NOMO-1 treated with dmso at 0.1 percent for 144 hours (cell line): ENCODE data around the gene ANKS1B.

Source experiments
- DNase-seq: peaks from one replicate; lab custom pipeline; 2025; ENCODE audit not compliant: unreplicated experiment; lab: John Stamatoyannopoulos, UW

The ANKS1B gene

GRCh38 chr12:99486277-99486676 lies 498.5 kb downstream of the ANKS1B start:
- no peak for DNase-seq

- DNase-seq = no peak
These were observed 505.6 kb downstream of the ANKS1B start for GRCh38 chr12:99479149-99479548.

DNA sequence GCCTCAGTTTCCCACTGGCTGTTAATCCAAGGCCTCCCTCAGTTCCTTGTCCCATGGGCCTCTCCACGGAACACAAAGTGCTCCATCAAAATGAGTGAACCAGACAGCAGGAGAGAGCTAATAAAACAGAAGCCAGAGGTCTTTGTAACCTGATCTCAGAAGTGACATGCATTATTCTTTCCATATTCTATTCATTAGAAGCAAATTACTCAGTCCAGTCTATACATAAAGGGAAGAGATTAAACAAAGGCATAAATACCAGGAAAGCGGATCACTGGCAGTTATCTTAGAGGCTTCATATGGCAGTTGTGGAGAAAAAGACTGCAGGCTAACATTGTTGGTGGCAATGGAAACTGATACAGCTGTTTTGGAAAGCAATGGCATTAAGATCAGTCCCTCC lies 507.8 kb downstream of the ANKS1B start:
- DNase-seq = no peak

DNA sequence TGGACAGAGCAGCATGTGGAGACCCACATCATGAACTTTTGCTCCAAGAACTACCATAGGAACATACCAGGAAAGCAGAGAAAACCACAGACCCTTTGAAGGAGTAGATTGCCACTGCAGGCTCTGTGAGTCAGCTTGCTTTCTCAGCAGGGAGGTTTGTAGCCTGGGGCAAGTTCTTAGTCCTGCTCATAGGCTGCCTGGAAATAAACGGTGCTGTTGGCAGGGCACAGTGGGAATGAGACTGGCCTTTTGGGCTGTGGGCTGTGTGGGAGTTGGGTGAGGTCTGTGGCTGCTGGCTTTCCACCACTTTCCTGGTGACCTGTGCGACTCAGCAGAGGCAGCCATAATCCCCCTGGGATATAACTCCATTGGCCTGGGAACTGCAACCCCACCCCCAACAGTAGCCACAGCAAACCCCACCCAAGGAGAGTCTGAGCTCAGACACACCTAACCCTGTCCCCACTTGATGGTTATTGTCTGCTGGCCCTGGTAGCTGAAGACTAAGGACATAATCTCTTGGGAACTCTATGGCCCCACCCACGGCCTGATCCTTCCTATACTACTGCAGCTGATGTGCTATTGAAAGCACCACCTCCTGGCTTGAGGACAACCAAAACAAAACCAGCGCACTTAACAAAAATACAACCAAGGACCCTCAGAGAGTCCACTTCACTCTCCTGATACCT lies 529.2 kb downstream of the ANKS1B start:
- no peak for DNase-seq

DNA sequence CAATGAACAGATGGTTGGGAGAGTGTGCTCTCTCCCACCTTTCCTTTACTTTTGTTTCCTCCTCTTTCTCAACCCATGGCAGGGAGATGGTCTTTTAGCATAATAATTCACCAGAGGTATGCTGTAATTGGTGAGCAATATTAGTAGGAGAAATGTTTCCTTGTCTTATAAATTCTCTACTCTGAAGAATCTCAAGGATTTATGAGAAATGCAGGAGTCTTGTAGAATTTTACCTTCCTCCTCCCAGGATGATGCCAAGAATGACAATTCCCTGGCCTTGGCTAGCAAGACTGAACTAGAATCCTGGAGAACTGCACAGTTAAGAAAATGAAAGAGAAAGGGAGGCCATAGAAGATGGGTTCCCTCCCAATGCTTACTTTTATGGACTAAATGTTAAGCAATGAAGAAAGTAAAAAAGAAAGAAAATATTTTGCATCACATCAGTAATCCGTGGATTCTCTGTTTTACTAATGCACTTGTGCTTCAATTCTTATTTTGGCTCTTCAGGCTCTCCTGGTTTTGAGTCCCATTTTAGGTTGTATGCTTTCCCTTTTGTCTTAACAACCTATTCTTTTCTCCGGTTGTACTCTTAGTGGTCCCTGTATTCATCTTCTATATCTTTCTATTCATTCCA lies 530.1 kb downstream of the ANKS1B start:
- no peak for DNase-seq

- no peak for DNase-seq
These were observed 530.7 kb downstream of the ANKS1B start for GRCh38 chr12:99453836-99454538.

- DNase-seq = no peak
These were observed 534.6 kb downstream of the ANKS1B start for GRCh38 chr12:99450036-99450630.

GRCh38 chr12:99444859-99445316 lies 539.8 kb downstream of the ANKS1B start:
- no peak for DNase-seq

DNA sequence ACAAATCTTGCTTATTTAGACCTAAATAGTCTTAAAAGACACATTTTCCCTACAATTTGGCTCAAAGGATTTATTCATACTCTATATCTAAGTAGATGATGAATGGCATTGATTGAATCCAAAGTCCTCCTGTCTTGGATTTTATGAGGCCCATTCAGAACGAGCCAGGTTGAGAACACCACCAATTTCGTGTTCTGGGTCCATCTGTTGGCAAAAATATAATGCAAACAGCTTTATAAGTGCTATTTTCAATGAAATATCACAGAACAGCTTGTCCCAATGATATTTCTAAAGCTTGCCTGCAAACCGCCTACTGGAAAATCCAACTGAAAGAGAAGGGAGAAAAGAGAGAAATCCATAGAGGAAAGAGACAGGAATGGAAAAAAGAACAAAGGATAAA lies 542.0 kb downstream of the ANKS1B start:
- DNase-seq = no peak

DNA sequence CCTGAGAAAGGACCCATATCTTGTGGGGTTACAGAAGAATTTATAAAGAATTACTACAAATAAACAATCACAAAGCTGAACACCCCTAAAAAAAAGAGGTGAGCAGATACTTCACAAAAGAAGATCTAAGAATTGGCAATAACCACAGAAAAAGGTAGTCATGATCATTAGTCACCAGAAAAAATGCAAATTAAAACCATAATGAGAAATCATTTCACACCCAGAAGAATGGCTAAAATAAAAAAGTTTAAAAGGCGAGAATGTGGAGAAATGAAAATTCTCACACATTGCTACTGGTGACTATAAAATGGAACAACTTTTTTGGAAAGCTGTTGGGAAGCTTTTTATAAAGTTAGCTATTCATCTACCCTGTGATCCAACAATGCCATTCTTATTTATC lies 545.3 kb downstream of the ANKS1B start:
- no peak for DNase-seq

DNA sequence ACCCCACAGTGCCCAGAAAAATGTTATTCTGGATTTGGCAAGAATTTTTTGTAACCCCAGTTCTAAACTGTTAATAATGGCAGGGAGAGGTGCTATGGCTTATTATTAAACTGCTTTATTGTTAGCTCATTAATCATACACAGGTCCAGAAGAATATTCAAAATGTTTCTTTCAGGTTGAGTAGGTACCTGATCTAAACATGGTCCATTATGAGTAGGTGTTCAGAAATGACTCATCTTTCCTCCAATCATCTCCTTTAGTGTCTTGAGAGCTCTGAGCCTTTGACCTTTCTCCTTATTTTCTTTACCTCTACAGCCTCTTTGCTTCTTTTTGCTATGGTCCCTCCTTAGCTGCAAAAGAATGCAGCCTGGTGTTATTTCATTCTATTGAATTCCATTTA lies 548.2 kb downstream of the ANKS1B start:
- no peak for DNase-seq

- no peak for DNase-seq
These were observed 549.5 kb downstream of the ANKS1B start for GRCh38 chr12:99435095-99435791.

- DNase-seq = no peak
These were observed 551.6 kb downstream of the ANKS1B start for GRCh38 chr12:99433155-99433554.

- DNase-seq = no peak
These were observed 553.5 kb downstream of the ANKS1B start for GRCh38 chr12:99431203-99431602.

GRCh38 chr12:99427104-99427503 lies 557.6 kb downstream of the ANKS1B start:
- no peak for DNase-seq

- no peak for DNase-seq
These were observed 566.4 kb downstream of the ANKS1B start for GRCh38 chr12:99418379-99418778.

DNA sequence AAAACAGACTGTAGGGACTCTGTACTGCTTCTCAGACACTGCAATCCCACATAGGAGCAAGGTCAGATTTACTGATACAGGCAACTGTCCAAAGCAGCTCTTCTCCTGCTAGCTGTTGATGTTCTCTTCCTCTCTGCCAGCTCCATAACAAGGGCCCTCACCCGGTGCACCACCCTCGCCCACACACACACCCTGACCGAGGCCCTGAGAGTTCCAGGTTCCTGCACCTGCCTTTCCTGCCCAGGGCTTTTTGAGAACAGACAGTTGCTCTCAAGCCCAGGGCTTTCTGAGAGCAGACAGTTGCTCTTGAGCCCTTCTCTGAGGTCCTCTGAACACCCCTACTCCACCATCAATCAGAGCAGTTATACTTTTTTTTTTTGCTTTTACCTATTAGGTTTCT lies 571.0 kb downstream of the ANKS1B start:
- DNase-seq = no peak

- DNase-seq = no peak
These were observed 591.0 kb downstream of the ANKS1B start for GRCh38 chr12:99393763-99394162.

DNA sequence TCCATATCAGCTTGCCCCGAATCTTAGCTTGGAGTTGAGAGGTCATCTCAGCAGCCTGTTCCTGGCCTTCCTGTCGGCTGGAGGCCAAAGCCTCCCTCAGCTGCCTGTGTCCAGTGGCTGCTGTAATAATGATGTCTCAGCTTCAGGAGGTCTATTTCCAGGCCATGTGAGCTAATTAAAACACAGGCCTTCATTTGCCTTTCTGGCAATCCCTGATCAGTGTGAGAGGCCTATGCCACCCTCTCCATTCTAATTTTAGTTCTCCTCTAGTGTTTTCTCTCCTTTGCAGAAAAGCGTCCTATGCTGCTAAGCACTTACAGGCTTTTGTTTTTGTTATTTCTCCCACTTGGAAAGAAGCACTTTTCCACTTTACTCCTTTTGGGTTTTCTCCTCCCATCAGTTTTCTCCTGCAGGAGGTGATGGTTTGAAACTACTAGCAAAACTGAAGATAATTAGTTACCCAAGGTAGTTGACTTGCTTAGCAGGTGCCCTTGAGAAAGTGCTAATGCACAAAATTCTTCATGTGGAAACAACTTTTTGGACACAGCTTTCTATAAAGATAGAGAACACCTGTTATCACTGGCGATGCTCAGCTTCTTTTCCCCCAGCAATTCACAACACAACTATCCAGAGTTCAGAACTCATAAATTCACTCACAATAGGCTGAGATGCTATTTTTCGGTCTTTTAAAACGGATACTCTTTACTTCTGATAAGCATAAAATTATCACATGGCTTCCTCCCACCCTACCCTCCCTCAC lies 592.5 kb downstream of the ANKS1B start:
- DNase-seq = no peak

GRCh38 chr12:99390707-99391106 lies 594.0 kb downstream of the ANKS1B start:
- DNase-seq = no peak
